ENCODE results near the gene HMCN2. TPM values are rescaled to one million over a fixed set of nuclear protein-coding genes. Genes with fewer than 3 reads are reported as not detected.
A peak's percentile ranks its signal among the peaks of the same experiment; 100 is the strongest.

The HMCN2 gene
- total RNA-seq, 1 donor from 2014 or later = 5.8 TPM

GRCh38 chr9:130446101-130446861 is 180.7 kb downstream of the HMCN2 start:
- Mint-ChIP-seq H3K9me3 (peaks cover 10% of the 10 kb centered on the region), H3K27ac (peak overlapping the region; percentile 97), H3K27me3 (ENCODE audit: low read depth) (peaks cover 7% of the 10 kb centered on the region), H3K4me1 (peaks cover 44% of the 10 kb centered on the region), H3K4me3 (peak overlapping the region; percentile 80), H3K36me3 (peaks cover 2% of the 10 kb centered on the region)
- no peak for TF ChIP-seq CTCF (IDR thresholded peaks at IDR 0.05; ENCODE audit: unreplicated experiment)
- DNase-seq (ENCODE audit: low spot score in 2 of 2, unreplicated experiment in 2 of 2) = peak in 1 of 2 experiments; percentile 66

- no peaks in the 10 kb centered on the region for H3K36me3 Mint-ChIP-seq
- TF ChIP-seq CTCF (IDR thresholded peaks at IDR 0.05; ENCODE audit: unreplicated experiment) = no peak
These were observed 181.7 kb downstream of the HMCN2 start for GRCh38 chr9:130447193-130447816.

GRCh38 chr9:130448035-130448624 is 182.6 kb downstream of the HMCN2 start:
- Mint-ChIP-seq H3K4me1 (peaks cover 63% of the 10 kb centered on the region), H3K36me3 (no peaks in the 10 kb centered on the region), H3K27ac (peak overlapping the region; percentile 75), H3K4me3 (no peak overlapping the region), H3K9me3 (no peaks in the 10 kb centered on the region), H3K27me3 (ENCODE audit: low read depth) (peaks cover 7% of the 10 kb centered on the region)
- no peak for TF ChIP-seq CTCF (IDR thresholded peaks at IDR 0.05; ENCODE audit: unreplicated experiment)
- DNase-seq (ENCODE audit: low spot score in 2 of 2, unreplicated experiment in 2 of 2) = no peak

More at GRCh38 chr9:130447193-130447816, 181.7 kb downstream of the HMCN2 start:
- H3K27me3 Mint-ChIP-seq (ENCODE audit: low read depth) = peaks cover 7% of the 10 kb centered on the region
- peak overlapping the region; percentile 97 for H3K27ac Mint-ChIP-seq
- H3K9me3 Mint-ChIP-seq = no peaks in the 10 kb centered on the region
- peaks cover 54% of the 10 kb centered on the region for H3K4me1 Mint-ChIP-seq
- H3K4me3 Mint-ChIP-seq = peak overlapping the region; percentile 80
- DNase-seq (ENCODE audit: low spot score in 2 of 2, unreplicated experiment in 2 of 2) = no peak

GRCh38 chr9:130448771-130449603 is 183.4 kb downstream of the HMCN2 start:
- Mint-ChIP-seq H3K27me3 (ENCODE audit: low read depth) (peaks cover 3% of the 10 kb centered on the region), H3K36me3 (no peaks in the 10 kb centered on the region), H3K4me3 (no peak overlapping the region), H3K4me1 (peaks cover 70% of the 10 kb centered on the region), H3K27ac (no peak overlapping the region), H3K9me3 (no peaks in the 10 kb centered on the region)
- no peak for DNase-seq (ENCODE audit: low spot score in 2 of 2, unreplicated experiment in 2 of 2)
- TF ChIP-seq CTCF (IDR thresholded peaks at IDR 0.05; ENCODE audit: unreplicated experiment) = no peak

- Mint-ChIP-seq H3K4me1 (peaks cover 70% of the 10 kb centered on the region), H3K36me3 (no peaks in the 10 kb centered on the region), H3K27me3 (ENCODE audit: low read depth) (peaks cover 3% of the 10 kb centered on the region), H3K9me3 (no peaks in the 10 kb centered on the region), H3K4me3 (no peak overlapping the region), H3K27ac (no peak overlapping the region)
- TF ChIP-seq CTCF (IDR thresholded peaks at IDR 0.05; ENCODE audit: unreplicated experiment) = no peak
- no peak for DNase-seq (ENCODE audit: low spot score in 2 of 2, unreplicated experiment in 2 of 2)
These were observed 184.9 kb downstream of the HMCN2 start for GRCh38 chr9:130450344-130451003.

Data from mesothelial cell of epicardium (in vitro differentiated cells).